Activated CD4-positive, CD25-positive, alpha-beta regulatory T cell treated with anti-CD3 and anti-CD28 coated beads, Interleukin-2, amount 50 U/mL, for 16 hours (primary cell): ENCODE results near the gene VAV1.

ENCODE experiments used
- DNase-seq: peaks from one replicate; pipeline ENCODE4 v3.0.0-alpha.2; 2020; ENCODE audit warnings: low read depth, low spot score

The VAV1 gene

GRCh38 chr19:6890401-6890913 lies 117.9 kb downstream of the VAV1 start:
- no peak for DNase-seq

GRCh38 chr19:6890938-6891337 lies 118.4 kb downstream of the VAV1 start:
- DNase-seq, result no peak

- DNase-seq, result no peak
Observed at GRCh38 chr19:6891761-6892385, 119.4 kb downstream of the VAV1 start.

GRCh38 chr19:6894313-6894712 lies 121.8 kb downstream of the VAV1 start:
- no peak for DNase-seq

GRCh38 chr19:6903446-6903845 lies 130.9 kb downstream of the VAV1 start:
- DNase-seq, result no peak

- DNase-seq, result no peak
Observed at GRCh38 chr19:6906559-6907060, 134.1 kb downstream of the VAV1 start.
